ENCODE data around the gene STK32A. TPM values are rescaled to one million over a fixed set of nuclear protein-coding genes. Genes with fewer than 3 reads are reported as not detected.

STK32A gene
- total RNA-seq, 4 donors from 2014 or later: 1.0 to 1.4 (median 1.3) TPM

DNA sequence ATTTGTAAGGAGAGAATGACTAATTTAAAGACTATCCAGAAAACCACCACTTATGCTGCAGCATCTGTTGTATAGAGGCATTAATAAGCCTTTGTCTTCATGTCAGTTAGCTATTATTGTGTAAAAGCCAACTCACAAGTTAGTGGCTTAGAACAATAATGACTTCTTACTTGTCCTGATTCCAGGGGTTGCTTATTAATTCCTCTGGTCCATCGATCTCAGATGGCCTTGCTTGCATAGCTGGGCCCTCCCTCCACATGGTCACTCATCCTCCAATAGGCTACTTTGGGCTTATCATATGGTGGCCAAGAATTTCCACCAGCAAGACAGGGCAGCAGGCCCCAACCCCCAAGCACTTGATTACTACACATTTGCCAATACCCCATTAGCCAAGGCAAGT is 44.5 kb upstream of the STK32A start:
- Histone ChIP-seq H3K36me3 (no peaks in the 10 kb centered on the region), H3K4me3 (no peak overlapping the region), H3K9me3 (no peaks in the 10 kb centered on the region), H3K4me1 (peaks cover 0 to 10% (median 2%) of the 10 kb centered on the region in 4 donors), H3K27ac (replicated peaks in 1 of 4) (no peak overlapping the region), H3K27me3 (no peaks in the 10 kb centered on the region)
- 73% methylated on average over 1 of the region's 1 CpG for WGBS
- TF ChIP-seq EP300 (IDR thresholded peaks at IDR 0.05) (no peak), POLR2AphosphoS5 (IDR thresholded peaks at IDR 0.05) (no peak), POLR2A (IDR thresholded peaks at IDR 0.05; ENCODE audit: low read depth) (no peak)
- TF ChIP-seq, protein P1, sequence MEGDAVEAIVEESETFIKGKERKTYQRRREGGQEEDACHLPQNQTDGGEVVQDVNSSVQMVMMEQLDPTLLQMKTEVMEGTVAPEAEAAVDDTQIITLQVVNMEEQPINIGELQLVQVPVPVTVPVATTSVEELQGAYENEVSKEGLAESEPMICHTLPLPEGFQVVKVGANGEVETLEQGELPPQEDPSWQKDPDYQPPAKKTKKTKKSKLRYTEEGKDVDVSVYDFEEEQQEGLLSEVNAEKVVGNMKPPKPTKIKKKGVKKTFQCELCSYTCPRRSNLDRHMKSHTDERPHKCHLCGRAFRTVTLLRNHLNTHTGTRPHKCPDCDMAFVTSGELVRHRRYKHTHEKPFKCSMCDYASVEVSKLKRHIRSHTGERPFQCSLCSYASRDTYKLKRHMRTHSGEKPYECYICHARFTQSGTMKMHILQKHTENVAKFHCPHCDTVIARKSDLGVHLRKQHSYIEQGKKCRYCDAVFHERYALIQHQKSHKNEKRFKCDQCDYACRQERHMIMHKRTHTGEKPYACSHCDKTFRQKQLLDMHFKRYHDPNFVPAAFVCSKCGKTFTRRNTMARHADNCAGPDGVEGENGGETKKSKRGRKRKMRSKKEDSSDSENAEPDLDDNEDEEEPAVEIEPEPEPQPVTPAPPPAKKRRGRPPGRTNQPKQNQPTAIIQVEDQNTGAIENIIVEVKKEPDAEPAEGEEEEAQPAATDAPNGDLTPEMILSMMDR (IDR thresholded peaks at IDR 0.05): no peak
- no peak for DNase-seq (ENCODE audit: extremely low spot score)
- intact Hi-C loops (cut with DNase I): loop anchor here (5.0 kb wide), 1 partner anchor 648 kb away; no protein-coding TSS in a partner anchor

- no peak overlapping the region for H3K4me3 ChIP-seq
- H3K36me3 ChIP-seq: no peaks in the 10 kb centered on the region
- H3K27me3 ChIP-seq: no peaks in the 10 kb centered on the region
- 78% methylated on average over 1 of the region's 1 CpG for WGBS
- intact Hi-C loops (cut with DNase I): loop anchor here (5.0 kb wide), 1 partner anchor 651 kb away; no protein-coding TSS in a partner anchor
- DNase-seq (ENCODE audit: extremely low spot score): no peak
- no peak overlapping the region for H3K27ac ChIP-seq (replicated peaks in 1 of 4)
- TF ChIP-seq, protein P1 (IDR thresholded peaks at IDR 0.05): no peak
- TF ChIP-seq EP300 (IDR thresholded peaks at IDR 0.05) (no peak), POLR2AphosphoS5 (IDR thresholded peaks at IDR 0.05) (no peak), POLR2A (IDR thresholded peaks at IDR 0.05; ENCODE audit: low read depth) (no peak)
- peaks cover 0 to 10% (median 2%) of the 10 kb centered on the region in 4 donors for H3K4me1 ChIP-seq
- no peaks in the 10 kb centered on the region for H3K9me3 ChIP-seq
These were observed 41.7 kb upstream of the STK32A start for GRCh38 chr5:147193123-147193522.

GRCh38 chr5:147200004-147200403 is 34.8 kb upstream of the STK32A start:
- no peaks in the 10 kb centered on the region for H3K27me3 ChIP-seq
- TF ChIP-seq POLR2AphosphoS5 (IDR thresholded peaks at IDR 0.05) (no peak), POLR2A (IDR thresholded peaks at IDR 0.05; ENCODE audit: low read depth) (no peak)
- peaks cover 0 to 6% (median 0%) of the 10 kb centered on the region in 4 donors for H3K9me3 ChIP-seq
- 90% methylated on average over 5 of the region's 5 CpGs for WGBS
- DNase-seq (ENCODE audit: extremely low spot score): no peak
- H3K4me1 ChIP-seq: no peaks in the 10 kb centered on the region
- H3K27ac ChIP-seq (replicated peaks in 1 of 4): no peak overlapping the region
- H3K36me3 ChIP-seq: no peaks in the 10 kb centered on the region
- H3K4me3 ChIP-seq: no peak overlapping the region
- intact Hi-C loops (cut with DNase I): no loop called here

- Histone ChIP-seq H3K27ac (replicated peaks in 1 of 4) (no peak overlapping the region), H3K4me3 (no peak overlapping the region), H3K9me3 (peaks cover 0 to 6% (median 0%) of the 10 kb centered on the region in 4 donors), H3K27me3 (no peaks in the 10 kb centered on the region), H3K36me3 (no peaks in the 10 kb centered on the region), H3K4me1 (no peaks in the 10 kb centered on the region)
- no peak for DNase-seq (ENCODE audit: extremely low spot score)
- 65% methylated on average over 4 of the region's 4 CpGs for WGBS
- TF ChIP-seq EP300 (IDR thresholded peaks at IDR 0.05) (no peak), POLR2A (IDR thresholded peaks at IDR 0.05; ENCODE audit: low read depth) (no peak), POLR2AphosphoS5 (IDR thresholded peaks at IDR 0.05) (no peak)
- TF ChIP-seq, protein P1 (IDR thresholded peaks at IDR 0.05): no peak
- intact Hi-C loops (cut with DNase I): no loop called here
These were observed 31.6 kb upstream of the STK32A start for GRCh38 chr5:147203213-147203612.

- intact Hi-C loops (cut with DNase I): no loop called here
- WGBS: 77% methylated on average over 2 of the region's 2 CpGs
- Histone ChIP-seq H3K27me3 (no peaks in the 10 kb centered on the region), H3K9me3 (peaks cover 0 to 6% (median 0%) of the 10 kb centered on the region in 4 donors), H3K27ac (replicated peaks in 1 of 4) (no peak overlapping the region), H3K36me3 (no peaks in the 10 kb centered on the region), H3K4me1 (no peaks in the 10 kb centered on the region), H3K4me3 (no peak overlapping the region)
- DNase-seq (ENCODE audit: extremely low spot score): no peak
- TF ChIP-seq POLR2AphosphoS5 (IDR thresholded peaks at IDR 0.05) (no peak), POLR2A (IDR thresholded peaks at IDR 0.05; ENCODE audit: low read depth) (no peak), EP300 (IDR thresholded peaks at IDR 0.05) (no peak)
- TF ChIP-seq, protein P1 (IDR thresholded peaks at IDR 0.05): no peak
These were observed 30.2 kb upstream of the STK32A start for GRCh38 chr5:147204576-147204975.

Measured in esophagus muscularis mucosa (tissue), 4 donors.